HG03196 (cell line): ENCODE measurements around the gene PRELID2.
"Not testable (repeated sequence)": the region's sequence is repeated elsewhere in the genome, so short reads cannot be mapped to it uniquely, and the experiment has no call there.

Experiments
- ATAC-seq: cut with Tn5 transposase; IDR thresholded peaks from one replicate; pipeline ENCODE4 v1.9.1; 2021; ENCODE audit not compliant: unreplicated experiment

The PRELID2 gene

DNA sequence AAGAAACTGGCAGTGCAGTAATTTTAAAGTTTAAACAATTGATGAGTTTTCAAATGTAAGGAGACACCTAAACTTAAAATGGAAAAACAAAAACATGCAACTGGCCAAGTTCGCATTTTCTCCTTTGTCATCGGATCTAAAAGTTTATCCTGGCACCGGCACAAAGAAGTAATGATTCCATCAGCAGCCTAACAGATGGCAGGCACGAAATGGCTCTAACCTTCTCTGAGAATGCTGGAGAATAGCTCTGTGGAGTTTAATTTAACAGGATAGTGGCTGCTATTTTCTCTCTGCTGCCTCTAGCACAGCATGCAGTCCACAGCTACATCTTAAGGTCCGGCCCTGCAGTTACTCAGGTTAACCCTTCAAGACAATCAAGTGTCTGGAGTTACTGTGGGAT, 82.2 kb downstream of the PRELID2 start:
- ATAC-seq: no peak

GRCh38 chr5:145752534-145752933, 82.6 kb downstream of the PRELID2 start:
- ATAC-seq: no peak

- ATAC-seq: no peak
These were observed 84.9 kb downstream of the PRELID2 start for GRCh38 chr5:145750199-145750598.

DNA sequence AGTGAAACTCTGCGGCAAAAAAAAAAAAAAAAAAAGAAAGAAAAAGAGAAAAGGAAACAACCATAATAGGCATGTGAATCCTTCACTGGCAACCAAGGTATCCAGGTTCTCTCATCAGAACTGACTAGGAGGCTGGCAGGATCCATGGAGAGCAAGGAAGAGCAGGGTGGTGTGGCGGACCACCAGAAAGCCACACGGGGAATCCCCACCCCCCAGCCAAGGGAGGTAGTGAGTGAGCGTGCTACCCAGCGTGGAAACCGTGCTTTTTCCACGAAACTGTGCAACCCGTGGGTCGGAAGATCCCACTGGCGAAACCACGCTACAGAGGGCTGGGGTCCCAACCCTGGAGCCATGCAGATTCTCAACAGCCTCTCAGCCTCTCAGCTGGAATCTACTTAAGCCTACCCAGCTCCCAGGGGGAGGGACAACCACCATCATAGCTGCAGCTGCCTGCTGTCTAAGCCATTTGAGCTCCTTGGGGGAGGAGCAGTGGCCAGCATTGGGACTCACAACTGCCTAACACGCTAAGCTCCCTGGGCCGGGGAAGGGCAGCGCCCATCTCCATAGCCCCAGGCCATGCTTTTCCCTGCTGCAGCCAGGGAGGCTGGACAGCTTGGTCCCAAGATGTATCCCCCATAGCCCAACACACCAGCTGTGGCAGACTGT, 91.6 kb downstream of the PRELID2 start:
- ATAC-seq: no peak

- ATAC-seq: no peak
These were observed 95.3 kb downstream of the PRELID2 start for GRCh38 chr5:145739843-145740242.

GRCh38 chr5:145738227-145738626, 96.9 kb downstream of the PRELID2 start:
- ATAC-seq: no peak

- no peak for ATAC-seq
These were observed 97.6 kb downstream of the PRELID2 start for GRCh38 chr5:145737578-145737977.

DNA sequence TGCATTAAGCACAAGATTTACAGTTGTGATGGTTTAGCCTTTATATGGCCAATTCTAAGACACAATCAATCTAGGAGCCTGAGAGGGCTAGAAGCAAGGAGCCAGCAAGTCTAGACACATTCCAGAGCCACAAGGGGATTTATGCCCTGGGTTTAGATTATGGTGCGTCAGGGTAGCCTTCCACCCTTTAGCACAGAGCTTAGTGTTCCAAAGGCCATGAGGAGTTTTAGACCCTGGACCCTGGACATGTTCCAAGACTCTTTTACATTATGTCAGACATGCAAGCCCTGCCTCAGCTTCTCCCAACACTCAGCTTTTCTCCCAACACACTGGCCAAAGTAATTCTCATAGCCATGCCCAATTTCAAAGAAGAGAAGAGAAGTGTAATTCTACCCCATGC, 105.2 kb downstream of the PRELID2 start:
- not testable (repeated sequence) for ATAC-seq

DNA sequence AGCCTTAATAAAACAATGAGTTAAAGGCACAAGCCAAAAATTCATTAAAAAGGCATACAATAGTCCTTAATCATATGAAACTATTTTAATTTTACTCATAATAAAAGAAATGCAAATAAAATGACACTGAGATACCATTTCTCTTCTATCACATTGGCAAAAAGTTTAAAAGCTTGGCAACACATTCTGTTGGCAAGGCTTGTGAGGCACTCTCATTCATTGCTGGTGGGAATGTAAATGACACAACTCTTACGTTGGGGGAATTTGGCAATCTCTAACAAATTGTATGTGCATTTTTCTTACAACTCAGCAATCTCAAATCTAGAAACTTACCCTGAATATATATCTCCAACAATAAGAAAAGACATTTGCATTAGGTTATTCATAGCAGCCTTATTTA, 111.6 kb downstream of the PRELID2 start:
- ATAC-seq: no peak

- ATAC-seq: no peak
These were observed 116.2 kb downstream of the PRELID2 start for GRCh38 chr5:145718956-145719355.

DNA sequence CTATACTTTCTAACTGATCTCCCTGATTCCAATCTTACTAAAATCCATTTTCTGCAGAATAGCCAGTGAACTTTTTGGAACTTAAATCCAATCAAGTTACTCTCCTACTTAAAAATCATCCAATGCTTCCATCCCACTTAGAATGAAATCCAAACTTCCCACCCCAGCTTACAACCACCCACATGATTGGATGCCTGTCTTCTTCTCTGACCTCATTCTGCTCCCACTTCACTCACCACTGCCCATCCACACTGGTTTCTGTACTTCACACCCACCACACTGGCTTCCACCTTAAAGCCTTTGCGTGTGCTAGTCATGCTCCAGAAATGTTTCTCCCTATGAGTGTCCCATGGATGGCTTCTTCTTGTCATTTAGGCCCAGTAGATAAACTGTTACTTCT, 119.7 kb downstream of the PRELID2 start:
- no peak for ATAC-seq

GRCh38 chr5:145712245-145712644, 122.9 kb downstream of the PRELID2 start:
- ATAC-seq: no peak

DNA sequence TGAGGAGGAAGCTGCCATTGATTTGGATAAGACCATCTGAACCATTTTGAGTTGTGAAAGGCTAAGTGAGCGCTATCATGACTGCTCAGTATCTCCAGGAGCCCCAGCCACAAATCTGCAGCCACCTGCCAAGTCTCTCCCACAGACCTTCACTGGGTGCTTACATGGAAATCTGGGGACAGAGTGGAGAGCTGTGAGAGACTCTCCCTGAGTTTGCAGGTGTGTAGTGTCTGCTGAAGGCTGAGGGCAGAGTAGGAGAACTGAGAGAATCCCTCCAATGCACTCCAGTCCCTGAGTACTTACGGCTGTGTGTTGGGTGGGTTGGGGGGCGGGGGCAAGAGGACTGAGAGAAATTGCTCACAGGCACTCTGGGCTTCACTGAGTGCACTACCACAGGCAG, 123.7 kb downstream of the PRELID2 start:
- ATAC-seq: no peak
